Panc1 (cell line): ENCODE results near the gene SIPA1L2. TPM values are rescaled to one million over a fixed set of nuclear protein-coding genes. Genes with fewer than 3 reads are reported as not detected.

Source experiments
- ATAC-seq: fragments of 200-7000 bp; cut with Tn5 transposase; 2 replicates; pipeline ENCODE4 v1.9.1; 2020; ENCODE audit warnings: mild to moderate bottlenecking, moderate library complexity
- BruUV-seq: library from RNA; stranded (reverse); fragments of 400-500 nt; replicated peaks from 2 replicates; lab custom pipeline; 2021; lab: Mats Ljungman, UMichigan
- CTCF ChIA-PET: fragments of 300-600 bp; sonication (Branson Sonifier 250); formaldehyde crosslinking; loops from one replicate; lab custom pipeline; 2022; ENCODE audit warnings: antibody characterized with exemption; lab: Charles Lee
- POLR2A ChIA-PET: fragments of 300-600 bp; sonication (Branson Sonifier 250); formaldehyde crosslinking; loops from one replicate; lab custom pipeline; 2022; ENCODE audit warnings: antibody characterized with exemption; lab: Charles Lee
- DNase-seq: peaks from one replicate; pipeline ENCODE4 v3.0.0-alpha.2; 2010; ENCODE audit warnings: low read depth, low spot score
- H3K27ac ChIP-seq: 2 replicates; pipeline ENCODE4 v1.5.1; 2011; ENCODE audit warnings: mild to moderate bottlenecking, low read length, inconsistent platforms
- H3K27me3 ChIP-seq: fragments of 200-500 bp; sonication (Bioruptor generic); 2 replicates; pipeline ENCODE4 v1.6.0; 2014; ENCODE audit warnings: low read length, inconsistent platforms; ENCODE audit not compliant: control insufficient read depth, insufficient read depth
- H3K36me3 ChIP-seq: fragments of 200-500 bp; sonication (Bioruptor generic); 2 replicates; pipeline ENCODE4 v1.5.1; 2014; ENCODE audit warnings: inconsistent platforms, mild to moderate bottlenecking, low read length, moderate library complexity; ENCODE audit not compliant: control insufficient read depth, insufficient read depth
- H3K4me1 ChIP-seq: 2 replicates; pipeline ENCODE4 v1.5.1; 2011; ENCODE audit warnings: inconsistent platforms, mild to moderate bottlenecking, low read length, moderate library complexity; ENCODE audit not compliant: control insufficient read depth, insufficient read depth
- H3K4me3 ChIP-seq, 2 experiments: 2 replicates each; pipeline ENCODE4 v1.5.1; 2011 to 2012; ENCODE audit warnings: low read depth in 2 of 2, low read length in 2 of 2, mild to moderate bottlenecking in 2 of 2, inconsistent platforms in 1 of 2, moderate library complexity in 1 of 2
- H3K9me3 ChIP-seq: fragments of 200-500 bp; sonication (Bioruptor generic); 2 replicates; pipeline ENCODE4 v1.5.1; 2014; ENCODE audit warnings: low read depth, mild to moderate bottlenecking, inconsistent platforms, low read length, moderate library complexity; ENCODE audit not compliant: control insufficient read depth, insufficient read depth
- POLR2AphosphoS5 ChIP-seq: IDR thresholded peaks from 2 replicates; pipeline ENCODE4 v1.6.1; 2012; ENCODE audit warnings: mild to moderate bottlenecking, low read depth, low read length, moderate library complexity
- SIN3A ChIP-seq: IDR thresholded peaks from 2 replicates; pipeline ENCODE4 v1.6.1; 2012; ENCODE audit warnings: low read depth, mild to moderate bottlenecking, low read length, moderate library complexity, borderline replicate concordance; ENCODE audit not compliant: insufficient read depth
- TCF7L2 ChIP-seq: IDR thresholded peaks from 2 replicates; pipeline ENCODE4 v1.6.1; 2011; ENCODE audit warnings: mild to moderate bottlenecking, low read depth, low read length, inconsistent platforms
- in situ Hi-C: cut with HindIII; loops from 2 replicates; pipeline ENCODE4 v1.10.0; 2016; ENCODE audit warnings: low sequenced_read_pairs, low pct_unique_long_range_greater_than_20kb
- intact Hi-C: fragments of 100-400 bp; cut with micrococcal nuclease; formaldehyde crosslinking; loops from one replicate; pipeline ENCODE4 v1.10.0; 2022; ENCODE audit not compliant: unreplicated experiment
- total RNA-seq: library from RNA; stranded (reverse); gene quantifications from one replicate; pipeline ENCODE4 v1.2.1, GENCODE V29; 2021; ENCODE audit not compliant: unreplicated experiment
- TF ChIP-seq, protein P1 (sequence below): fragments of 450-650 bp; IDR thresholded peaks from 2 replicates; pipeline ENCODE4 v1.5.1; 2017; ENCODE audit warnings: mild to moderate bottlenecking
- TF ChIP-seq, protein P2 (sequence below), 2 experiments: IDR thresholded peaks; 2 replicates each; pipeline ENCODE4 v1.6.1; 2011 to 2012; ENCODE audit warnings: low read depth in 2 of 2, control low read depth in 1 of 2, low read length in 1 of 2, mild to moderate bottlenecking in 1 of 2, moderate library complexity in 1 of 2; ENCODE audit not compliant: insufficient read depth in 1 of 2

Gene SIPA1L2
- total RNA-seq, 1 experiment from 2014 or later = 5.2 TPM

DNA sequence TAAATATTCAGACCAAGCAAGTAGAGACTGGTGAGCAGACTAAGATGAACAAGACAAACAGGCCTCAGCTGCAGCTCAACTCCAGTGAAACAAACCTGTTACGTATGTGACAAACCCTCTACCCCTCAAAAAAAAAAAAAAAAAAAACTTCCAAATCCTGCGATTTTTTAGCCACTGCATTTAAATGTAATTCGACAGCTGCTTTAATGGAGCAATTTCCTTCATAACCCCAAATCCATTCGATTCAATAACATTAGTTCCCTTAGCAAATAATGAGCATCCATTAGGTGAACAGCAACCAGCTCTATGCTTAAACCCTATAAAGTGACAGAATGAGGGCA, 31.1 kb downstream of the SIPA1L2 start:
- H3K9me3 ChIP-seq = no peaks in the 10 kb centered on the region
- no TSS peak for BruUV-seq
- no peak overlapping the region for H3K4me3 ChIP-seq
- H3K4me1 ChIP-seq = peaks cover 5% of the 10 kb centered on the region
- ChIA-PET CTCF (no interaction called here), POLR2A (no interaction called here)
- in situ Hi-C loops (no loop called here), intact Hi-C loops (no loop called here)
- no peak overlapping the region for H3K27ac ChIP-seq
- DNase-seq (no peak), ATAC-seq (no peak)
- no peaks in the 10 kb centered on the region for H3K36me3 ChIP-seq
- H3K27me3 ChIP-seq = no peaks in the 10 kb centered on the region
- TF ChIP-seq, protein P1, sequence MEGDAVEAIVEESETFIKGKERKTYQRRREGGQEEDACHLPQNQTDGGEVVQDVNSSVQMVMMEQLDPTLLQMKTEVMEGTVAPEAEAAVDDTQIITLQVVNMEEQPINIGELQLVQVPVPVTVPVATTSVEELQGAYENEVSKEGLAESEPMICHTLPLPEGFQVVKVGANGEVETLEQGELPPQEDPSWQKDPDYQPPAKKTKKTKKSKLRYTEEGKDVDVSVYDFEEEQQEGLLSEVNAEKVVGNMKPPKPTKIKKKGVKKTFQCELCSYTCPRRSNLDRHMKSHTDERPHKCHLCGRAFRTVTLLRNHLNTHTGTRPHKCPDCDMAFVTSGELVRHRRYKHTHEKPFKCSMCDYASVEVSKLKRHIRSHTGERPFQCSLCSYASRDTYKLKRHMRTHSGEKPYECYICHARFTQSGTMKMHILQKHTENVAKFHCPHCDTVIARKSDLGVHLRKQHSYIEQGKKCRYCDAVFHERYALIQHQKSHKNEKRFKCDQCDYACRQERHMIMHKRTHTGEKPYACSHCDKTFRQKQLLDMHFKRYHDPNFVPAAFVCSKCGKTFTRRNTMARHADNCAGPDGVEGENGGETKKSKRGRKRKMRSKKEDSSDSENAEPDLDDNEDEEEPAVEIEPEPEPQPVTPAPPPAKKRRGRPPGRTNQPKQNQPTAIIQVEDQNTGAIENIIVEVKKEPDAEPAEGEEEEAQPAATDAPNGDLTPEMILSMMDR = no peak
- TF ChIP-seq TCF7L2 (no peak), SIN3A (no peak), POLR2AphosphoS5 (no peak)
- TF ChIP-seq, protein P2, sequence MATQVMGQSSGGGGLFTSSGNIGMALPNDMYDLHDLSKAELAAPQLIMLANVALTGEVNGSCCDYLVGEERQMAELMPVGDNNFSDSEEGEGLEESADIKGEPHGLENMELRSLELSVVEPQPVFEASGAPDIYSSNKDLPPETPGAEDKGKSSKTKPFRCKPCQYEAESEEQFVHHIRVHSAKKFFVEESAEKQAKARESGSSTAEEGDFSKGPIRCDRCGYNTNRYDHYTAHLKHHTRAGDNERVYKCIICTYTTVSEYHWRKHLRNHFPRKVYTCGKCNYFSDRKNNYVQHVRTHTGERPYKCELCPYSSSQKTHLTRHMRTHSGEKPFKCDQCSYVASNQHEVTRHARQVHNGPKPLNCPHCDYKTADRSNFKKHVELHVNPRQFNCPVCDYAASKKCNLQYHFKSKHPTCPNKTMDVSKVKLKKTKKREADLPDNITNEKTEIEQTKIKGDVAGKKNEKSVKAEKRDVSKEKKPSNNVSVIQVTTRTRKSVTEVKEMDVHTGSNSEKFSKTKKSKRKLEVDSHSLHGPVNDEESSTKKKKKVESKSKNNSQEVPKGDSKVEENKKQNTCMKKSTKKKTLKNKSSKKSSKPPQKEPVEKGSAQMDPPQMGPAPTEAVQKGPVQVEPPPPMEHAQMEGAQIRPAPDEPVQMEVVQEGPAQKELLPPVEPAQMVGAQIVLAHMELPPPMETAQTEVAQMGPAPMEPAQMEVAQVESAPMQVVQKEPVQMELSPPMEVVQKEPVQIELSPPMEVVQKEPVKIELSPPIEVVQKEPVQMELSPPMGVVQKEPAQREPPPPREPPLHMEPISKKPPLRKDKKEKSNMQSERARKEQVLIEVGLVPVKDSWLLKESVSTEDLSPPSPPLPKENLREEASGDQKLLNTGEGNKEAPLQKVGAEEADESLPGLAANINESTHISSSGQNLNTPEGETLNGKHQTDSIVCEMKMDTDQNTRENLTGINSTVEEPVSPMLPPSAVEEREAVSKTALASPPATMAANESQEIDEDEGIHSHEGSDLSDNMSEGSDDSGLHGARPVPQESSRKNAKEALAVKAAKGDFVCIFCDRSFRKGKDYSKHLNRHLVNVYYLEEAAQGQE (IDR thresholded peaks at IDR 0.05; ENCODE audit: insufficient read depth in 1 of 2, low read depth in 2 of 2, low read length in 1 of 2) = no peak

DNA sequence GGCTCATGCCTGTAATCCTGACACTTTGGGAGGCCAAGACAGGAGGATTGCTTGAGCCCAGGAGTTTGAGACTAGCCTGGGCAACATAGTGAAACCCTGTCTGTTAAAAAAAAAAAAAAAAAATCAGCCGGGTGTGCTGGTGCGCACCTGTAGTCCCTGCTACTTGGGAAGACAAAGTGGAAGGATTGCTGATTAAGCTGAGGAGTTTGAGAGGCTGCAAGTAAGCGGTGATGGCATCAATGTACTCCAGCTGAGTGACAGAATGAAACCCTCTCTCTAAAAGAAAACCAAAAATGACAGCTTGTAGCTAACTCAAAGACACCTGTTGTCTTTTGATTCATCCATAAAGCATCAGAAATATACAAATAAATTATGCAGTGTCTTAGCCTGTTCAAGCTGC, 31.8 kb downstream of the SIPA1L2 start:
- no peak for DNase-seq
- intact Hi-C loops = no loop called here
- ChIA-PET POLR2A (no interaction called here), CTCF (no interaction called here)
- Histone ChIP-seq H3K4me1 (peaks cover 5% of the 10 kb centered on the region), H3K27me3 (no peaks in the 10 kb centered on the region), H3K4me3 (no peak overlapping the region), H3K27ac (no peak overlapping the region), H3K9me3 (no peaks in the 10 kb centered on the region), H3K36me3 (no peaks in the 10 kb centered on the region)
- BruUV-seq = no TSS peak
- TF ChIP-seq SIN3A (no peak), POLR2AphosphoS5 (no peak), TCF7L2 (no peak)
- TF ChIP-seq, protein P2 (IDR thresholded peaks at IDR 0.05; ENCODE audit: insufficient read depth in 1 of 2, low read depth in 2 of 2, low read length in 1 of 2) = no peak
- TF ChIP-seq, protein P1 = no peak
- in situ Hi-C loops = no loop called here
- ATAC-seq = no peak
